ENCODE measurements around the gene ELF3. TPM values are rescaled to one million over a fixed set of nuclear protein-coding genes. Genes with fewer than 3 reads are reported as not detected.
A peak's percentile ranks its signal among the peaks of the same experiment; 100 is the strongest.
"Not testable (repeated sequence)": the region's sequence is repeated elsewhere in the genome, so short reads cannot be mapped to it uniquely, and the experiment has no call there.

ELF3 gene
- total RNA-seq, 4 donors from 2014 or later: 497 to 741 (median 654) TPM

- no peaks in the 10 kb centered on the region for H3K9me3 ChIP-seq
- H3K27me3 ChIP-seq: no peaks in the 10 kb centered on the region
- no peak overlapping the region for H3K4me3 ChIP-seq
- DNase-seq: no peak
- peaks cover 0 to 29% (median 6%) of the 10 kb centered on the region in 4 donors for H3K4me1 ChIP-seq
- peak overlapping the region in 3 of 4 donors; percentile 79 to 96 (median 94) for H3K27ac ChIP-seq
- TF ChIP-seq POLR2A (IDR thresholded peaks at IDR 0.05): no peak
- TF ChIP-seq CTCF (IDR thresholded peaks at IDR 0.05): no peak
- H3K36me3 ChIP-seq: no peaks in the 10 kb centered on the region
Measured at GRCh38 chr1:202047977-202048376, 37.6 kb downstream of the ELF3 start.

GRCh38 chr1:202049129-202049528 lies 38.7 kb downstream of the ELF3 start:
- Histone ChIP-seq H3K36me3 (no peaks in the 10 kb centered on the region), H3K27me3 (no peaks in the 10 kb centered on the region), H3K9me3 (no peaks in the 10 kb centered on the region), H3K27ac (peak overlapping the region in 3 of 4 donors; percentile 79 to 96 (median 94)), H3K4me3 (no peak overlapping the region), H3K4me1 (peaks cover 0 to 23% (median 6%) of the 10 kb centered on the region in 4 donors)
- DNase-seq: peak in 1 of 3 donors; percentile 72
- TF ChIP-seq CTCF (IDR thresholded peaks at IDR 0.05) (no peak), POLR2A (IDR thresholded peaks at IDR 0.05) (peak in 1 of 2 donors; percentile 44)

GRCh38 chr1:202054094-202054493 lies 43.7 kb downstream of the ELF3 start:
- Histone ChIP-seq H3K27me3 (no peaks in the 10 kb centered on the region), H3K36me3 (no peaks in the 10 kb centered on the region), H3K27ac (no peak overlapping the region), H3K4me1 (peaks cover 0 to 9% (median 0%) of the 10 kb centered on the region in 4 donors), H3K9me3 (no peaks in the 10 kb centered on the region), H3K4me3 (no peak overlapping the region)
- no peak for DNase-seq
- TF ChIP-seq CTCF (IDR thresholded peaks at IDR 0.05) (no peak), POLR2A (IDR thresholded peaks at IDR 0.05) (no peak)

- not testable (repeated sequence) for H3K9me3 ChIP-seq, H3K27ac ChIP-seq, H3K36me3 ChIP-seq, H3K4me3 ChIP-seq, DNase-seq, H3K27me3 ChIP-seq, H3K4me1 ChIP-seq
Measured at GRCh38 chr1:202054673-202055072, 44.3 kb downstream of the ELF3 start.

GRCh38 chr1:202056644-202057334 lies 46.4 kb downstream of the ELF3 start:
- peak in 2 of 3 donors; percentile 88 for DNase-seq
- TF ChIP-seq CTCF (IDR thresholded peaks at IDR 0.05): peak in 1 of 6 experiments; percentile 2
- TF ChIP-seq POLR2A (IDR thresholded peaks at IDR 0.05): peak in 1 of 2 donors; percentile 74
- Histone ChIP-seq H3K4me1 (peaks cover 0 to 9% (median 0%) of the 10 kb centered on the region in 4 donors), H3K9me3 (no peaks in the 10 kb centered on the region), H3K27me3 (no peaks in the 10 kb centered on the region), H3K36me3 (no peaks in the 10 kb centered on the region), H3K27ac (peak overlapping the region in 3 of 4 donors; percentile 73 to 88 (median 86)), H3K4me3 (no peak overlapping the region)

GRCh38 chr1:202057335-202057704 lies 46.9 kb downstream of the ELF3 start:
- not testable (repeated sequence) for H3K4me3 ChIP-seq, H3K9me3 ChIP-seq, DNase-seq

More at GRCh38 chr1:202057335-202057704, 46.9 kb downstream of the ELF3 start:
- peak overlapping the region in 3 of 4 donors; percentile 73 to 88 (median 86) for H3K27ac ChIP-seq
- H3K27me3 ChIP-seq, H3K36me3 ChIP-seq, H3K4me1 ChIP-seq: not testable (repeated sequence)

Measured in Peyer's patch (tissue), 4 donors.